IPS-18a (cell line): ENCODE data around the gene SH2D7.

Source experiments
- H3K27ac ChIP-seq: one replicate; pipeline ENCODE4 v1.5.1; 2013; ENCODE audit warnings: low read length
- H3K27me3 ChIP-seq: one replicate; pipeline ENCODE4 v1.6.1; 2013; ENCODE audit warnings: mild to moderate bottlenecking, low read length; ENCODE audit not compliant: control insufficient read depth, insufficient read depth
- H3K36me3 ChIP-seq: one replicate; pipeline ENCODE4 v1.6.1; 2013; ENCODE audit warnings: low read depth, low read length; ENCODE audit not compliant: control insufficient read depth
- H3K4me1 ChIP-seq: one replicate; pipeline ENCODE4 v1.6.1; 2013; ENCODE audit warnings: low read depth, low read length; ENCODE audit not compliant: control insufficient read depth
- H3K4me3 ChIP-seq: one replicate; pipeline ENCODE4 v1.5.1; 2013; ENCODE audit warnings: low read length
- H3K9ac ChIP-seq: one replicate; pipeline ENCODE4 v1.6.1; 2013; ENCODE audit warnings: mild to moderate bottlenecking, low read length, moderate library complexity
- H3K9me3 ChIP-seq: one replicate; pipeline ENCODE4 v1.6.1; 2013; ENCODE audit warnings: low read depth, low read length; ENCODE audit not compliant: control insufficient read depth

Gene SH2D7

DNA sequence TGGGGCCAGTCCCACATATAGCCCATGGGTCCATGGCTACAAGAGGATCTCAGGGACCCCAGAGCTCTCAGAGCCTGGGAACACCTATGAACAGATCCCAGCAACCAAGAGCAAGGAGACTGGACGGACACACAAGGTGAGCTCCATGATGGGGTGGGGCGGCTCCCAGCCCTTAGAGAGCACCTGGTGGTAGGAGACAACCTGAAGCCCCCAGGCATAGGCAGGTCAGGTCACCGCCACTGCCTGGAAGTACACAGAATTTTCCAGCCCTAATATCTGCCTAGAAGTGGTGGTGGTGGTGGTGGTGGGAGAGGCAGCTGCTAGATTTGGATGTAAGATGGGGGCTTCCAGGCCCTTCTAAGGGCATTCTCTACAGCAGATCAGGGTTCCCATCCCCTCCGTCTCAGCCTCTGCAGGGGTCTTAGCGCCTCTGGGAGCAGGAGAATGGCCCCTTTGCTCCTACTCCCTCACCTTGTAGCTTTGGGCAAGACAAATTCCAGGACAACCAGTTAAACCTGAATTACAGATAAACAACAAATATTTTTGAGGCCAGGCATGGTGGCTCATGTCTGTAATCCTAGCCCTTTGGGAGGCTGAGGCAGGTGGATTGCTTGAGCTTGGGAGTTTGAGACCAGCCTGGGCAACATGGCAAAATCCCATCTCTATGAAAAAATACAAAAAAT lies 9.2 kb downstream of the SH2D7 start:
- Histone ChIP-seq H3K27me3 (no peaks in the 10 kb centered on the region), H3K9ac (no peak overlapping the region), H3K9me3 (no peaks in the 10 kb centered on the region), H3K27ac (no peak overlapping the region), H3K36me3 (no peaks in the 10 kb centered on the region), H3K4me3 (no peak overlapping the region), H3K4me1 (no peaks in the 10 kb centered on the region)

DNA sequence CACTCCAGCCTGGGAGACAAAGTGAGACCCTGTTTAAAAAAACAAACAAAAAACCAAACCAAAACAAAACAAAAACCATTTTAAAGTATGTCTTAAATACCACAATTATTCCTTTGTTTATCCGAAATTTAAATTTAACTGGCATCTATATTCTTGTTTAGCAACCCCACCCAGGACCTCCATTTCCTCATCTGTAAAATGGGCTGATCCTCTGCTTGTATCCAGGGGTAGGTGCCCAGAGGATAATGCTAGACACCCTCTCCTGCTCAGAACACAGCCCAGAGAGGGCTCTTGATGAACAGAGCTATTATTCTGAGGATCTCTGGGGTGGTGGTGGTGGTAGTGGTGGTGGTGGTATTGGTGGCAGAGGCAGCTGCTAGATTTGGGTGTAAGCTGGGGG lies 9.8 kb downstream of the SH2D7 start:
- no peaks in the 10 kb centered on the region for H3K27me3 ChIP-seq
- no peaks in the 10 kb centered on the region for H3K36me3 ChIP-seq
- H3K4me3 ChIP-seq, result no peak overlapping the region
- no peaks in the 10 kb centered on the region for H3K9me3 ChIP-seq
- no peaks in the 10 kb centered on the region for H3K4me1 ChIP-seq
- H3K27ac ChIP-seq, result no peak overlapping the region
- H3K9ac ChIP-seq, result no peak overlapping the region

DNA sequence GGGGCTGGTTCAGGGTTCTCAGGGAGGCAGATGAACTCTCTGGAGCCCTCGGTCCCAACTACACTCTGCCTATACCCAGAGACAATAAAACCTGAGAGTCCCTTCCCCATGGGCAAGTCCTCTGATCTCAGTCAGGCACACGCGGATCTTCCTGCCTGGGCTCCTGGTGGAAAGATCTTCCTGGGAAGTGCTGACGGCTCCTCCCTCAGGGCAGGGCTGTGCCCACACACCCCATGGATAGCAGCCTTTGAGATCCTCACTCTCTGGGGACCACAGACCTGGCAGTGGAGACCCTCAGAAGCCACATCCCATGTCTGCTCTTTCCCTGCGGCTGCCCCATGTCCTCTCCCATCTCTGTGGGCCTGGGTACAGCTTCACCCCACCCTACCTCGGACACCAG lies 10.4 kb downstream of the SH2D7 start:
- Histone ChIP-seq H3K4me3 (no peak overlapping the region), H3K27ac (no peak overlapping the region), H3K27me3 (no peaks in the 10 kb centered on the region), H3K9me3 (no peaks in the 10 kb centered on the region), H3K9ac (no peak overlapping the region), H3K4me1 (no peaks in the 10 kb centered on the region), H3K36me3 (no peaks in the 10 kb centered on the region)

DNA sequence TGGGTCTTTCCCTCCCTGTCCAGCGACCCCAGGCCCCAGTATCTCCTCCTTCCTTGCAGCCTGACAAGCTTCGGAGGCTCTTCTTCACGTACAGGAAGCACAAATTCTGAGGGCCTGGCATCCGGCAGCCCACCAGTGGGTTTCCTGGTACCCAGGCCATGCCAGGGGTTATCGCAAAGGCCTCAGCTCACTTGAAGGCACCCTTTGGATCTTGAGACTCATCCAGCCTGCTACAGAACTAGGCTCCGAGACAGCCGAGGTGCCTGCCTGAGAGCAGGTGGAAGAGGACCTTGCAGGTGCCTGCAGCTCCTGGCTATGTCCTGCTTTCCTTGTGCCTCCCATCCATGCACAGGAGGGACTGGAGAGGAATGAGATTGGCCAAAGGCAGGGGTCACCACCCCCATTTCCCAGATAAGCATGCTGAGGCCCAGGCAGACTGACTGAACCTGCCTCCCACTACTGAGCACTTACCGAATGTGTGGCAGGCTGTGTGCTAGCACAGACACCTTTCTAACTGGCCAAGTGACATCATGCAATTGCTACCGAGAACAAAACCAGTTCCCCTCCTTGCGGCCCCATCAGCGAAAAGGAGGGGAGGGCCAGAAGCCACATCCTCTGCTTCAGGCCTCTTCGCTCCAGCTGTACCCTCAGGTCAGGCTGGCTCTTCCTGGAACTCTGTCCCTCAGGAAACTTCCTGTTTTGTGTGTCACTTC lies 11.2 kb downstream of the SH2D7 start:
- Histone ChIP-seq H3K36me3 (no peaks in the 10 kb centered on the region), H3K4me3 (no peak overlapping the region), H3K9ac (no peak overlapping the region), H3K4me1 (no peaks in the 10 kb centered on the region), H3K27ac (no peak overlapping the region), H3K9me3 (no peaks in the 10 kb centered on the region), H3K27me3 (no peaks in the 10 kb centered on the region)

DNA sequence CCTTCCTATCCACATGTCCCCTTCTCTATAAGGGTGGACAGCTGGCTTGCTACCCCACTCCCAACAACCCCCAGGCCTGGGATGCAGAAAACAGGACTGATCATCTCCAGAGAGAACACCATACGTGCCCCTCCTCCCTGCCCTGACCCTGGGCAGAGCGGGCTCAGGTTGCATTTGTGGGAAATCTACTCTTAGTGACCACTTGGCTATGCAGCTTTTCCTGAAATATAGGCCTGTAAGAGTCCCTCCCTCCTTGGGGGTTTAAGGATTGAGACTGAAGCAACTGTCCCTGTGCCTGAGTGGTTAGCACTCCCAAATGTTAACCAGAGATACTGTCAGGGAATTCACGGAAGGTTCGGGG lies 11.7 kb downstream of the SH2D7 start:
- Histone ChIP-seq H3K9ac (no peak overlapping the region), H3K4me3 (no peak overlapping the region), H3K27me3 (no peaks in the 10 kb centered on the region), H3K27ac (no peak overlapping the region), H3K36me3 (no peaks in the 10 kb centered on the region), H3K4me1 (no peaks in the 10 kb centered on the region), H3K9me3 (no peaks in the 10 kb centered on the region)

DNA sequence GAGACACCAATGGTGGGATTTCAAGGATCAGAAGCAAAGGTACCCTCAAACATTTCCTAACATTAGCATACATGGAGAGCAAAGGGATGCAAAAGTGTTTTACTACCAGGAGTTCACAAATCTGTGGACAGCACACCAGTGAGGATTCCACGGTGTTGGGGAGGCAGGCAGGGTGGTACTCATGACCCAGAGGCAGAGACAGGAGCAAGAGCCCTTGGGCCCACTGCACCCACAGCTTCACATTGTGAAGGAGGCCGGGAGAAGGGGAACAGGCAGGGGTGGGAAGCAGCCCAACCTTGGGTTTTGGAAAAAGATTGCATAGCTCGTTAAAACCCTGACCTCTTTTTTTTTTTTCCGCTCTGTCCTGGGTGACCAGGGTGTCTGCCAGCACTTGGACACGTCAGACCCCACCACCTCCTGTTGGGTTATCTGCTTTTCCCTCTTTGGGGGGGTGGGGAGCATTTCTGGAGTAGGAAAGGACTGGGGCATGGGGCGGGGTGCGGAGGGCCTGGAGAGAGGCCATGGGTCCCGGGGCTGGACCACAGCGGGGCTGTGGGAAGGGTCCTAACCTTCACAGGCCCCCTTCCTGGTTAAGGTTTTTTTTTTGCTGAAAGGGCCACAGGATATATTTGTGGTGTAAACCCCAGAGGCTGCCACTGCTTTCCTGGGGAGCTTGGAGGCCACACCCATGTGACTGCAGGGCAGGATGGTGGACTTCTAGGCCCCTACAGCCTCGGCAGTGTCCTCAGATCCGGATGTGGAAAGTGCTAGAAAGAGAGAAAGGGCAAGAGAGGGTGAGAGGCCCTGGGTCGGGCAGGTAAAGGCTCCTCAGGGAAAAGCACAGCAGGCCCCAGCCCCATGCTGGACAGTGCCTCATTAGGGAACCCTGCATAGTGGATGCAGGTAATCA lies 12.5 kb downstream of the SH2D7 start:
- Histone ChIP-seq H3K27ac (no peak overlapping the region), H3K9ac (no peak overlapping the region), H3K4me1 (no peaks in the 10 kb centered on the region), H3K9me3 (no peaks in the 10 kb centered on the region), H3K4me3 (no peak overlapping the region), H3K27me3 (no peaks in the 10 kb centered on the region), H3K36me3 (no peaks in the 10 kb centered on the region)

DNA sequence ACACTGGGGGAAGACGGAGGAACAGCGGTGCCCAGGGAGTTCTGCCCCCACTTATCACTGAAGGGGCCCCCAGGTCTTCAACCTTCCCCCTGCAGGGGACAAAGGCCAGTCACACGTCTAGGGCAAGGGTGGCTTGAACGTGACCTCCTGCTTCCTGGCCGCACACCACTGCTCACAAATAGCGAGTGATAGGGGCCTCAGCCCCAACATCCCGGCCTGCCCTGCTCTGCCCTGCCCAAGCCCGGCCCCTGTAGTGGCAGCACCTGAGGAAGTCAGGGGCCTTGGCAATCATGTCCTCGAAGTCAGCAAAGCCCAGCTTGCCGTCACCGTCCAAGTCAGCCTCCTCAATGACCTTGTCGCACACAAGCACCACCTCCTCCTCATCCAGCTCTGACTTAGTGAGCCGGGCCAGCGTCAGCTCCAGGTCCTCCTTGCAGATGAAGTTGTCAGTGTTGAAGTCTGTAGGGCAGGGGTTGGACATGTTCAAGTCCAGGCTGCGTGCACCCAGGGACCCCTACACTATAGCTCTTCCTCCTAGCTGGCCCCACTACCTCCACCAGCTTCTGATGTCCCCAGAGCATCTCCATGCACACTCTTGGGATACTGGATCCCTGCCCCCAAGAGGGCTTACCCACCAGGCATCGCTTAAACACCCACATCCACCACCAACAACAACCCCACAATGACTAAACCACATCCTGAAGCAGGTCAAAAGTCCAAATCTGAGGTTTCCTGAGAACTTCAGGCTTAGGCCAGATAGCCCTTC lies 13.3 kb downstream of the SH2D7 start:
- H3K9me3 ChIP-seq, result no peaks in the 10 kb centered on the region
- H3K9ac ChIP-seq, result no peak overlapping the region
- no peak overlapping the region for H3K4me3 ChIP-seq
- no peaks in the 10 kb centered on the region for H3K27me3 ChIP-seq
- H3K27ac ChIP-seq, result no peak overlapping the region
- H3K36me3 ChIP-seq, result no peaks in the 10 kb centered on the region
- H3K4me1 ChIP-seq, result no peaks in the 10 kb centered on the region

DNA sequence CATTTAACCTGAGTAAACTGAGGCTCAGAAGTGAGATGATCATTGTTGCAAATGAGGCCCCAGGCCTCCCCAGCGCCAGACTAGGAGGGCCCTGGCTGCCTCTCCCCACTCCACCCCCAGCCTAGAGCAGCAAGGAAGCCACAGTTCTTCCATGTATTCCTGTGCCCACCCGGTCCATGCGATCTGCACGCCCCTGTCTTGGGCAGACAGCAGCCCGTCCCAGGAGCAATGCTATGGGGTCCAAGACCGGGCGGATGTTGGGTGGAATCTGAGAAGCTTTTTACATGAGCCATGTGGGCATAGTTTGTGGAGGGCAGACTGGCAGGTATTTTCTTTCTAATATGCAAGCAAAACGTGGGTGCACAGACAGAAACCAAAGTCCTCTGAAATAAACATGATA lies 15.1 kb downstream of the SH2D7 start:
- Histone ChIP-seq H3K4me1 (no peaks in the 10 kb centered on the region), H3K9ac (no peak overlapping the region), H3K27ac (no peak overlapping the region), H3K36me3 (no peaks in the 10 kb centered on the region), H3K27me3 (no peaks in the 10 kb centered on the region), H3K4me3 (no peak overlapping the region), H3K9me3 (no peaks in the 10 kb centered on the region)

DNA sequence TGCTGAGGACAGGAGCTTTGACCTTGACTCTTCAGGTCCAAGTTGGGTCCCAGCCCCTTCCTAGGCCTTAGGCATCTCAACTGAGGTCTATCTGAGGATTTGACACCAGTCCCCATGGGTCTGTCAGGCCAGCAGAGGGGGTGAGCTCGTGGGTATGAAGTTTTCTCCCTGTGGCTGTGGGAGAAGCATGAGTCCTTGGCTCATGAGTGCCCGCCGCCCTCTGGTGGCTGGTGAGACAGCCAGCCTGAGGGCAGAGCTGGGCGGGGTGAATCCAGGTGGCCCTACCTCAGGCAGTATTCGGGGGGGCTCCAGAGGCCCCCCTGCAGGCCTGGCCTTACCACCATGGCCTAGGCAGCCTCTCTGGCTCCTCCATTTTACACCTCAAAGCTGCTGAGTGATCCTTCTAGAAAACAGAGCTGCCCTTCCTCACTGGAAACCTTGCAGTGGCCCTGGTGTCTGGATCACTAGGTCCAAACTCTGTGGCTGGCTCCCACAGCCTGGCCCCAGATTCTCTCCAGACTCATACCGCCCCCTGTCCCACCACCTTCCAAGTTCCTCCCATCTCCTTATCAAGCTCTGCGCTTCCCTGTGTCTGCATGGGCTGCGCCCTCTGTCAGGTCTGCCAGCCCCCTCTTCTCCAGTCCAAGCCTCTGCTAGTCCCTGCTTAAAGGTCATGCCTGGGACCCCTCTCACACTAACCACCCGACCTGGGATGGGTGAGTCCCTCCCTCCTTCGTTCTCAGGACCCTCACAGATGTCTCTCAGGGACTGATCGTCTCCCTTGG lies 16.1 kb downstream of the SH2D7 start:
- H3K4me3 ChIP-seq, result no peak overlapping the region
- no peak overlapping the region for H3K9ac ChIP-seq
- no peaks in the 10 kb centered on the region for H3K9me3 ChIP-seq
- no peak overlapping the region for H3K27ac ChIP-seq
- no peaks in the 10 kb centered on the region for H3K27me3 ChIP-seq
- H3K36me3 ChIP-seq, result no peaks in the 10 kb centered on the region
- H3K4me1 ChIP-seq, result no peaks in the 10 kb centered on the region

DNA sequence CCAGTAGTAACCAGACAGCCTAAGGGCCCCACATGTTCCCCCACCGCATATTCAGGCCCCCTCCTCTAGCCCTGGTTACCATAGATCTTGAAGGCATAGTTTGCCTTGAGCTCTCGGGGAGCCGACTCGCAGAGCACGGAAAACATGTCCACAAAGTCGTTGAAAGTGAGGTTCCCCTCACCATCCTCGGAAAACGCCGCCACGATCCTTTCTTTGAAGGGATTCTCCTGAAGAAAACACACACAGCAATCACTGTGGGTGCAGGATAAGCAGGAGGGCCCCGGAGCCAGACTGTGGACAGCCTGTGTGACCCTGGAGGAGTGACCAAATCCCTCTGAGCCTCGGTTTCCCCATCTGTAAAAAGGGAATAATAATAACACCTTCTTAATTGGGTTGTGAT lies 16.8 kb downstream of the SH2D7 start:
- Histone ChIP-seq H3K36me3 (no peaks in the 10 kb centered on the region), H3K9ac (no peak overlapping the region), H3K9me3 (no peaks in the 10 kb centered on the region), H3K4me3 (no peak overlapping the region), H3K4me1 (peaks cover 4% of the 10 kb centered on the region), H3K27ac (no peak overlapping the region), H3K27me3 (no peaks in the 10 kb centered on the region)
